SK-N-DZ (cell line): ENCODE results near the gene IRAK4.

ENCODE experiments used
- DNase-seq: peaks from one replicate; pipeline ENCODE4 v3.0.0-alpha.2; 2015; ENCODE audit warnings: low spot score

Gene IRAK4

DNA sequence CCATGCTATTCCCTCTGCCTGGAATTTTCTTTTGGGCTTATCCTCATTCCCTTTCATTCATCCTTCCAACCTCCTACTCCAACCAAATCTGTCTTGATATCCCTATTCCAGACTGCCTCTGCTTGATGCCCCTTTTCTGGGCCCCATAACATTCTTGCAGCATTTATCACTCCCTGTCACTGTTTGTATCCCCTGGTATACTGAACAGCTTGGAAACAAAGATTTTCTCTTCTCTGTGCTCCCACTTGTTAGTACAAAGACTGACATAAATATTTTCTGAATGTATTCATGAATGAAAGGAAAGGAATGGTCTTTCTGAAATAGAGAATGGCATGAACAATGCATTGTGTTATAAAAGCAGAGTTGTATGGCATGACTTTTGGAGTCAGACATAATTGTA is 7.5 kb downstream of the IRAK4 start:
- DNase-seq, result no peak

DNA sequence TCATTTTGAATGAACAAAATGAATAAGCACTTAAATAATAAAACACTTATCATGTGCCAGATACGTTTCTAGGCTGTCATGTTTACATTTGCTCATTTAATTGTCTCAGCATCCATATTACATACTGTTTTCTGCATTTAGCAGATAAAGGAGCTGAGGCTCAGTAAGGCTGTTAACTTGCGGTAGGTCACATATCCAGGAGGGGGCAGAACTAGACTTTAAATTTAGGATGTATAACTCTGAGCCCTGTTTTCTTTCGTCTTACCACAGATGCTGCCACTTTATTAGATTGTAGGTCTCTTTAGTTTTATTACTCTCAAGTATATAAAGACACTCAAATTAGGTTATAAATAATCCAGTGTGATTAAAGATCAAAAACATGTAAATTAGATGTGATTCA is 17.7 kb downstream of the IRAK4 start:
- peak; percentile 38 for DNase-seq

- no peak for DNase-seq
Measured at GRCh38 chr12:43786899-43787693, 28.3 kb downstream of the IRAK4 start.

DNA sequence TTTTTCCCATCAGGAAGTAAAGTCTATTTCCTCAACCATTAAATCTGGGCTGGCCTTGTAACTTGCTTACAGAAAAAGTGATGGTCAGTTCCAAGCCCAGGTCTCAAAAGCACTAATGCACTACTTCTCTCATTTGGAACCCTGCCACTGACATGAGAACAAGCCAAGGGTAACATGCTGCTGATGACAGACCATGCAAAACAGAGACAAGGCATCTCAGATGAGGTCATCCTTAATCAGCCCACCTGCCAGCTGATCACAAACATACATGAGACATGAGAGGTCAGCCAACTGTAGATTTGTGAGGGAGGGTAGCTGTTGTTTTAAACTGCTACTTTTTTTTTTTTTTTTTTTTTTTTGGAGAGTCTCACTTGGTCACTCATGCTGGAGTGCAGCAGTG is 31.2 kb downstream of the IRAK4 start:
- no peak for DNase-seq

- DNase-seq, result no peak
Measured at GRCh38 chr12:43795716-43796280, 37.0 kb downstream of the IRAK4 start.

GRCh38 chr12:43797561-43798217 is 38.9 kb downstream of the IRAK4 start:
- no peak for DNase-seq

GRCh38 chr12:43805149-43805859 is 46.6 kb downstream of the IRAK4 start:
- no peak for DNase-seq

DNA sequence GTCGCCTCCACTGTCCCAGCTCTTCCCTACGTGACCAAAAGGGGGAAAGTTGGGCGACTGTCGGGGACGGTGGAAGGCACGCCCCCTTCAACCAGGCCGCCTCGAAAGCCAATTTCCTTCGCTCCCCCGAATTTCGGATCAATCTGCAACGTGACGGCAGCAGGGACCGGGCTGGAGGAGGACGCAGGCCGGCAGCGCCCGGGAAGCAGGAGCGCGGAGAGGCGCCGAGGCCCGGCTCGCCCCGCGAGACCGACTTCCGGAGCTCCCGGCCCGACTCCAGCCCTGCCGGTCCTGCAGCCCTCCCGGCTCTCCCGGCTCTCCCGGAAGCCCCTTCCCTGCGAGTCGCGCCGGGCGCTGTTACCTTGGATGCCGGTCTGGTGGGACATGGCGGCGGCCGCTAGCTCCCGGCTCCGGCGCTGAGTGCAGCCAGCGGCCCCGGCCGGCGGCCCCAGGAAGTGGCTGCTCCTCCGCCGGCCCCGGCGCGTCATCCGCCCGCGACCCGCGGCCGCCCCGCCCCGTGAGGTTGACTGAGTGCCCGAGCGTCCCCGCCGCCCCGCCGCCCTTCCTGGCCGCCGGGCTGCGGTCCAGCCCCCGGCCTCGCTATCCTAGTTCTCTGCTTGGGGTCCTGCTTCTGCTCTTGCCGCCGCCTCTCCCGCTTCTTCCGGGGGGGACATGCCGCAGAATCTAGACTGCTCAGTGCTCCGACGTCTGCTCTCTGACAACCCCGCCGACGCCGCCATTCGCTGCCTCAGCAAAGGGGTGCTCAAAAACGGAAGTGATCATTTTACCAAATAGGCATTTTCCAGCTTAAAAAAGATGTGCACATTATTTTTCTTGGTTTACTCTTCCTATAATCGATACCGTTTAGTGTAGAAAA is 47.3 kb downstream of the IRAK4 start, which contains the start of gene TWF1:
Gene TWF1 (minus strand): TSS at position 458 of the 877 bp plus-strand sequence. CDS start 72 bp downstream, at position 386.
- DNase-seq, result peak; percentile 78

DNA sequence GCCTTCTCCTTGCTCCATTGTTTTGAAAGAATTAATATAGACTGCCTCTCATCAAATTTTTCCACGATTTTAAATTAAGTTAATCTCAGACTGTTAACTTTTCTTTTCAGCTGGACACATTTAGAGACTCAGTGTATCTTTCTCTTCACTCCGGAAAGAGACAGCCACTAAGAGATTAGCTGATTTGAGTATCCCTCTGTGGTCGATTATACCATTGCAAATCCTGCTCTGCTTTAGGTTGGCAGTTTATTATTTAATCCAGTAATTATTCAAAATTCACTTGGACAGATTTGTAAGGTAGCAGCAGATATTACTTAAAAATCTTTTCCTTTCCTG is 48.0 kb downstream of the IRAK4 start:
- peak; percentile 12 for DNase-seq

- no peak for DNase-seq
Measured at GRCh38 chr12:43807386-43807785, 48.6 kb downstream of the IRAK4 start.

DNA sequence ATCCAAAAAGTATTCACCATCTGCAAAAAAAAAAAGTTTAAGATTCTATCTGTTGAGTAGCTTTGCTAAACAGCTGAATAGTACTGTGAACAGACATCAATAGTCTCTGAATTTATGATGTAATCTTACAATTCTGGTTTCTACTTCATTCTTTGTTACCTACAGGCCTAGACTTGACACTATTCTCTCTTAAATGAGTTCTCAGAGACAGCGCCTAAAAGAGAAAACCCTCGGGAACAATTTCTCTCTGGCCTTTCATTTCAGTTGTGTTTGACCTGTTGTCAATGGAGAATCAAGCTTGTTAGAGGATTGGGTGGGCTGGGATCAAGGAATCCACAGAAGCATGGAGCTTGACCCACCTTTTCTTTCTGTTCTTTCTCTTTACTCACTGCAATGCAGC is 53.3 kb downstream of the IRAK4 start:
- DNase-seq, result no peak

GRCh38 chr12:43812926-43813325 is 54.2 kb downstream of the IRAK4 start:
- DNase-seq, result no peak

GRCh38 chr12:43815416-43815815 is 56.7 kb downstream of the IRAK4 start:
- DNase-seq, result no peak

GRCh38 chr12:43816168-43816567 is 57.4 kb downstream of the IRAK4 start:
- DNase-seq, result no peak

GRCh38 chr12:43824207-43824775 is 65.5 kb downstream of the IRAK4 start:
- DNase-seq, result no peak

- no peak for DNase-seq
Measured at GRCh38 chr12:43826681-43827080, 67.9 kb downstream of the IRAK4 start.

DNA sequence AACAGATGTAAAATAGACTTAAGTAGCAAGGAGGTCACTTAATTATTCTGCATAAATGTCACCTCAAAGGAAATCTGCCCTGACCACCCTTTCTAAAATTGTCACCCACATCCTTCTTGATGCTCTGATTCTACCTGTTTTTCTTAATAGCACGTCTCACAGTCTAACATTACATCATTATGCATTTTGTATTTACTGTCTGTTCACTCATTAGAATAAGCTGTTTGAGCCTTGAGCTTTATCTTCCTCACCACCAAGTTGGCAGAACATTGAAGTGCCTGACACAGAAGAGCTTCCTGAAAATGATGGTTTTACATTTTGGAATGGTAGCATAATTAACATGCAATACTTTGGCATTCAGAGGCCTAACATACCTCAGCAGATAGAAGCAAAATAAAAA is 68.3 kb downstream of the IRAK4 start:
- no peak for DNase-seq

DNA sequence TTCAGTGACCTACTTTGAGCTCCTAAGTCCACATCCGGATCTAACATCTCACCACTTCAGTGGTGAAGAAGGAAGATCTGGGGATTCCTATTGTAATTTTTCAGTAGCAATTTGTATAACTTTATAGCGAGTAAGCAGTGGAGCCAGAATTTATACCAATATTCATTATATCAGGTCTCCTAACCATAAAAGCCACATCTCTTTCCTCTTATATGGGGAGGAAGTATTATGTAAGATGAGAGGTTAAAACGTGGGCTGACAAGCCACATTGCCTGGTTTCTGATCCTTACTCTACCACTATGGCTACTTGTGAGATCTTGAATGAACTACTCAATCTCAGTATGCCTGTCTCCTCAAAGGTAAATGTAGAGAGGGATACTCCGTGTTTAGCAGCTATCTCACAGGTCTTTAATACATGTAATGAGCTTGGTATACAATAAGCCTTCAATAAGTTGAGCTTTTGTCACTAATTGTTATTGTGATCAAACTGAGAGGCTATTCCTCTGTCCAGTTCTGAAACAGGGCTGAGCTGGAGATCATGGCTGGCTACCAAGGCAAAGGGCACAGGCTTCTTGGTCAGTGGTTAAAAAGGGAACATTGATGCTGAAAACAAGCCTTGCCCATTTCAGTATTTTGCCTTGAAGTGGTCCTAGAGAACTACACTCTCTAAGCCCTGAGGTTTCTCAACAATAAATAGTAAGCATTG is 73.9 kb downstream of the IRAK4 start:
- DNase-seq, result no peak

GRCh38 chr12:43835264-43835655 is 76.5 kb downstream of the IRAK4 start:
- DNase-seq, result no peak
